Sigmoid colon (tissue), 4 donors: ENCODE results near the gene TPH1.

ENCODE experiments used
- CTCF ChIP-seq, 4 experiments: fragments of 450-650 bp in 3 of 4; fragments of 200-600 bp in 1 of 4; IDR thresholded peaks; one replicate each; pipeline ENCODE4 v1.5.1; 2016 to 2019; ENCODE audit warnings: antibody characterized with exemption in 4 of 4, mild to moderate bottlenecking in 3 of 4, moderate library complexity in 2 of 4
- EP300 ChIP-seq, 4 donors: sonication (generic); formaldehyde crosslinking; IDR thresholded peaks; one replicate each; pipeline ENCODE4 v1.6.1; 2017; ENCODE audit warnings: antibody characterized with exemption in 4 of 4
- POLR2A ChIP-seq, 2 donors: fragments of 450-650 bp; IDR thresholded peaks; one replicate each; pipeline ENCODE4 v1.6.1; 2016; ENCODE audit warnings: antibody characterized with exemption in 2 of 2, mild to moderate bottlenecking in 2 of 2, moderate library complexity in 2 of 2

- no peak for TF ChIP-seq CTCF (IDR thresholded peaks at IDR 0.05)
- no peak for TF ChIP-seq POLR2A (IDR thresholded peaks at IDR 0.05)
- no peak for TF ChIP-seq EP300 (IDR thresholded peaks at IDR 0.05)
Observed at GRCh38 chr11:18036456-18036855, 9.6 kb downstream of the TPH1 start.
